Mesenchymal stem cell (in vitro differentiated cells and primary cell): ENCODE results near the gene M6PR.

ENCODE experiments used
- DNase-seq: peaks from one replicate; pipeline ENCODE4 v3.0.0-alpha.2; 2013
- H2AFZ ChIP-seq: one replicate; pipeline ENCODE4 v1.6.1; 2013; ENCODE audit warnings: low read depth, mild to moderate bottlenecking, control low read depth, inconsistent platforms, low read length, moderate library complexity
- H2AK5ac ChIP-seq: 2 replicates; pipeline ENCODE4 v1.6.1; 2013; ENCODE audit warnings: low read length, moderate library complexity, mild to moderate bottlenecking, inconsistent platforms; ENCODE audit not compliant: severe bottlenecking
- H2BK120ac ChIP-seq: one replicate; pipeline ENCODE4 v1.6.1; 2013; ENCODE audit warnings: low read depth, mild to moderate bottlenecking, inconsistent platforms, low read length, moderate library complexity
- H2BK12ac ChIP-seq, 2 experiments: one replicate each; pipeline ENCODE4 v1.6.1; 2013; ENCODE audit warnings: inconsistent platforms in 2 of 2, low read length in 2 of 2, mild to moderate bottlenecking in 2 of 2, moderate library complexity in 2 of 2, control low read depth in 1 of 2
- H2BK15ac ChIP-seq: one replicate; pipeline ENCODE4 v1.6.1; 2013; ENCODE audit warnings: mild to moderate bottlenecking, low read depth, inconsistent platforms; ENCODE audit not compliant: poor library complexity, severe bottlenecking
- H2BK5ac ChIP-seq: 2 replicates; pipeline ENCODE4 v1.6.1; 2013; ENCODE audit warnings: low read depth, mild to moderate bottlenecking, low read length, control low read depth, inconsistent platforms; ENCODE audit not compliant: poor library complexity, severe bottlenecking
- H3K14ac ChIP-seq, 2 experiments: one replicate each; pipeline ENCODE4 v1.6.1; 2013; ENCODE audit warnings: inconsistent platforms in 2 of 2, low read length in 2 of 2, control low read depth in 1 of 2, mild to moderate bottlenecking in 1 of 2, moderate library complexity in 1 of 2
- H3K18ac ChIP-seq, 2 experiments: one replicate each; pipeline ENCODE4 v1.6.1; 2013; ENCODE audit warnings: inconsistent platforms in 2 of 2, low read length in 2 of 2, control low read depth in 1 of 2, low read depth in 1 of 2, mild to moderate bottlenecking in 1 of 2
- H3K23ac ChIP-seq, 2 experiments: one replicate each; pipeline ENCODE4 v1.6.1; 2013; ENCODE audit warnings: inconsistent platforms in 2 of 2, low read length in 2 of 2, mild to moderate bottlenecking in 2 of 2, moderate library complexity in 2 of 2, control low read depth in 1 of 2
- H3K27ac ChIP-seq: 2 replicates; pipeline ENCODE4 v1.5.1; 2013; ENCODE audit warnings: mild to moderate bottlenecking, moderate library complexity, low read length, control low read depth, inconsistent platforms; ENCODE audit not compliant: poor library complexity, severe bottlenecking
- H3K27me3 ChIP-seq, 2 experiments: 2 replicates each; pipeline versions ENCODE4 v1.6.1 to v1.7.0; 2013; ENCODE audit warnings: low read length in 2 of 2, mild to moderate bottlenecking in 2 of 2, moderate library complexity in 2 of 2, control low read depth in 1 of 2, inconsistent platforms in 1 of 2; ENCODE audit not compliant: control insufficient read depth in 1 of 2, insufficient read depth in 1 of 2
- H3K36me3 ChIP-seq, 2 experiments: 2 replicates each; pipeline versions ENCODE4 v1.6.1 to v1.7.0; 2013; ENCODE audit warnings: low read length in 2 of 2, control low read depth in 1 of 2, inconsistent platforms in 1 of 2, low read depth in 1 of 2, mild to moderate bottlenecking in 1 of 2; ENCODE audit not compliant: insufficient read depth in 2 of 2, control insufficient read depth in 1 of 2
- H3K4ac ChIP-seq, 2 experiments: one replicate each; pipeline ENCODE4 v1.6.1; 2013; ENCODE audit warnings: inconsistent platforms in 2 of 2, low read length in 2 of 2, mild to moderate bottlenecking in 2 of 2, moderate library complexity in 2 of 2, control low read depth in 1 of 2, low read depth in 1 of 2
- H3K4me1 ChIP-seq: 2 replicates; pipeline ENCODE4 v1.6.1; 2013; ENCODE audit warnings: low read depth, low read length, control low read depth; ENCODE audit not compliant: control insufficient read depth, insufficient read depth
- H3K4me2 ChIP-seq: 2 replicates; pipeline ENCODE4 v1.6.1; 2013; ENCODE audit warnings: low read length, mild to moderate bottlenecking, inconsistent platforms; ENCODE audit not compliant: poor library complexity, severe bottlenecking
- H3K4me3 ChIP-seq, 2 experiments: 2 replicates each; pipeline versions ENCODE4 v1.5.1 to v1.7.0; 2013; ENCODE audit warnings: low read length in 2 of 2, mild to moderate bottlenecking in 2 of 2, control low read depth in 1 of 2, low read depth in 1 of 2; ENCODE audit not compliant: insufficient read depth in 1 of 2
- H3K79me1 ChIP-seq: replicated peaks from 2 replicates; pipeline ENCODE4 v1.6.1; 2013; ENCODE audit warnings: mild to moderate bottlenecking, control low read depth, low read length, inconsistent platforms; ENCODE audit not compliant: poor library complexity, severe bottlenecking
- H3K9ac ChIP-seq: 2 replicates; pipeline ENCODE4 v1.7.0; 2013; ENCODE audit warnings: mild to moderate bottlenecking, low read length, moderate library complexity
- H3K9me3 ChIP-seq: 2 replicates; pipeline ENCODE4 v1.7.0; 2013; ENCODE audit warnings: mild to moderate bottlenecking, low read length; ENCODE audit not compliant: control insufficient read depth
- H4K8ac ChIP-seq: one replicate; pipeline ENCODE4 v1.6.1; 2013; ENCODE audit warnings: inconsistent platforms, mild to moderate bottlenecking, low read length, moderate library complexity
- H4K91ac ChIP-seq: one replicate; pipeline ENCODE4 v1.6.1; 2013; ENCODE audit warnings: mild to moderate bottlenecking, low read length, inconsistent platforms
- WGBS: methylation state at CpG from one replicate; pipeline ENCODE4 v1.1.7; 2013; ENCODE audit warnings: mixed read lengths; 5-methylcytosine and 5-hydroxymethylcytosine counted together

M6PR gene

DNA sequence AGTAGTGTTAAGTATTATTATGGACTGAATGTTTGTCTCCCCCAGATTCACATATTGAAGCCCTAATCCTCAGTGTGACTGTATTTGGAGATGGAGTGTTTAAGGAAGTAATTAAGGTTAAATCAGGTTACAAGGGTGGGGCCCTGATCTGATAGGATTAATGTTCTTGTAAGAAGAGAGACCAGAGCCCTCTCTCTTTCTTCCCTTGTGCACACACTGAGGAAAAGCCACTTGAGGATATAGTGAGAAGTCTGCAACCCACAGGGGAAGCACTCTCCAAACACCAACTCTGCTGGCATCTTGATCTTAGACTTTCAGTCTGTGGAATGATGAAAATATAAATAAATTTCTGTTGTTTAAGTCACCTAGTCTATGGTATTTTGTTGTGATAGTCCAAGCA lies 37.7 kb upstream of the M6PR start:
- Histone ChIP-seq H3K4me1 (no peaks in the 10 kb centered on the region), H3K18ac (no peak overlapping the region), H3K9me3 (no peaks in the 10 kb centered on the region), H2BK5ac (no peak overlapping the region), H3K14ac (no peak overlapping the region), H3K4me2 (no peak overlapping the region), H4K91ac (no peak overlapping the region), H3K4me3 (no peak overlapping the region), H3K36me3 (no peaks in the 10 kb centered on the region), H2BK15ac (no peak overlapping the region), H2AK5ac (no peak overlapping the region), H3K23ac (no peak overlapping the region), H3K27ac (no peak overlapping the region), H3K4ac (no peak overlapping the region), H2AFZ (no peak overlapping the region), H3K27me3 (no peaks in the 10 kb centered on the region), H2BK120ac (no peak overlapping the region), H2BK12ac (no peak overlapping the region), H4K8ac (no peak overlapping the region), H3K9ac (no peak overlapping the region), H3K79me1 (no peaks in the 10 kb centered on the region)
- DNase-seq = no peak

- no peak overlapping the region for H3K23ac ChIP-seq
- H3K14ac ChIP-seq = no peak overlapping the region
- no peak overlapping the region for H3K18ac ChIP-seq
- H4K8ac ChIP-seq = no peak overlapping the region
- WGBS = 57% methylated on average over 1 of the region's 1 CpG
- H3K36me3 ChIP-seq = no peaks in the 10 kb centered on the region
- peaks cover 6% of the 10 kb centered on the region for H3K9me3 ChIP-seq
- no peak overlapping the region for H2BK5ac ChIP-seq
- no peak overlapping the region for H3K4me3 ChIP-seq
- H3K4ac ChIP-seq = no peak overlapping the region
- no peak overlapping the region for H2BK15ac ChIP-seq
- H4K91ac ChIP-seq = no peak overlapping the region
- no peak overlapping the region for H2BK120ac ChIP-seq
- H2BK12ac ChIP-seq = no peak overlapping the region
- H3K27ac ChIP-seq = no peak overlapping the region
- no peak overlapping the region for H3K9ac ChIP-seq
- H3K4me2 ChIP-seq = no peak overlapping the region
- no peak overlapping the region for H2AFZ ChIP-seq
- no peak for DNase-seq
- no peaks in the 10 kb centered on the region for H3K4me1 ChIP-seq
- no peaks in the 10 kb centered on the region for H3K27me3 ChIP-seq
- H3K79me1 ChIP-seq = no peaks in the 10 kb centered on the region
- H2AK5ac ChIP-seq = no peak overlapping the region
Observed at GRCh38 chr12:8985213-8985754, 35.8 kb upstream of the M6PR start.

- Histone ChIP-seq H2BK12ac (no peak overlapping the region), H3K9me3 (peaks cover 15% of the 10 kb centered on the region), H2BK15ac (no peak overlapping the region), H3K14ac (no peak overlapping the region), H3K4me3 (no peak overlapping the region), H4K8ac (no peak overlapping the region), H2AFZ (no peak overlapping the region), H3K18ac (no peak overlapping the region), H2BK5ac (no peak overlapping the region), H3K36me3 (no peaks in the 10 kb centered on the region), H3K27me3 (no peaks in the 10 kb centered on the region), H3K4ac (no peak overlapping the region), H3K79me1 (no peaks in the 10 kb centered on the region), H3K23ac (no peak overlapping the region), H4K91ac (no peak overlapping the region), H3K4me2 (no peak overlapping the region), H3K27ac (no peak overlapping the region), H3K9ac (no peak overlapping the region), H2AK5ac (no peak overlapping the region), H2BK120ac (no peak overlapping the region), H3K4me1 (no peaks in the 10 kb centered on the region)
- no peak for DNase-seq
- 89% methylated on average over 3 of the region's 3 CpGs for WGBS
Observed at GRCh38 chr12:8980137-8980536, 30.7 kb upstream of the M6PR start.

DNA sequence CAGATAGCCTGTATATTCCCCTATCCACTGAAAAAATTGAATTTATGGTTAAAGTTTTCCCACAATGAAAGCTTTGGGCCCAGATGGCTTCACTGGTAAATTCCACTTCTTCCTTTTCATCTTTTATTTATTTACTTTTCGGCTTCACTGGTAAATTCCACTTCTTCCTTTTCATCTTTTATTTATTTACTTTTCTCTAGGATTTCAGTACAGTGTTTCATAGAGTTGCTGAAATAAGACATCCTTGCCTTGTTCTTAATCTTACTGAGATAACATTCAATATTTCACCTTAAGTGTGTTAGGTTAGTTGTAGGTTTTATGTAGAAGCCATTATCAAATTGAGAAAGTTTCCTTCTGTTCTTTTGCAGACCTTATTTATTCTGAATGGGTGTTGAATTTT lies 21.0 kb upstream of the M6PR start:
- Histone ChIP-seq H3K18ac (no peak overlapping the region), H3K27me3 (no peaks in the 10 kb centered on the region), H3K4me3 (no peak overlapping the region), H3K9ac (no peak overlapping the region), H3K36me3 (no peaks in the 10 kb centered on the region), H2BK5ac (no peak overlapping the region), H3K14ac (no peak overlapping the region), H4K91ac (no peak overlapping the region), H3K4me1 (no peaks in the 10 kb centered on the region), H2AFZ (no peak overlapping the region), H3K4ac (no peak overlapping the region), H4K8ac (no peak overlapping the region), H3K23ac (no peak overlapping the region), H3K9me3 (peaks cover 26% of the 10 kb centered on the region), H3K4me2 (no peak overlapping the region), H2BK12ac (no peak overlapping the region), H3K27ac (no peak overlapping the region), H2AK5ac (no peak overlapping the region), H3K79me1 (no peaks in the 10 kb centered on the region), H2BK15ac (no peak overlapping the region), H2BK120ac (no peak overlapping the region)
- no peak for DNase-seq
- no CpG with 5 or more reads among the region's 1 CpG for WGBS
